GM21381 (cell line): Measurements from ENCODE around the gene LCN10.

Source experiments
- ATAC-seq: cut with Tn5 transposase; IDR thresholded peaks from one replicate; pipeline ENCODE4 v1.9.1; 2021; ENCODE audit warnings: mild to moderate bottlenecking, moderate library complexity; ENCODE audit not compliant: unreplicated experiment

LCN10 gene

DNA sequence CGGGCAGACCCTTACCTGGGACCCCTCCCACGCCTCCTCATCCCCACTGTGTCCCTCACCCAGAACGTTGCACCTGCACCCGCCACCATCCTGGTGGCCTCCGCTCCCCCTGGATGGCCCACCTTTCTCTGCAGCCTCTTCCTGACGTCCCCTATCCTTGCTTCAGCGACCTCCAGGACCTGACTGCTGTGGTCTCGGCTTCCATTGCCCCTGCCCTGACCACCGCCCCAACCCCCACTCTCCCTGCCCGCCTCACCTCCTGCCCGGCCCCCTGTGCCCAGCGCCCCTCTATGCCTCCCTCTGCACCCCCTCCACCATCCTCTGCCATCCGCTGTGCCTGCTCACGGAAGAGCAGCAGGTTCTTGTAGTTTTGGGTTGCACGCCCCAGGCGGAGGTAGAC, 2.2 kb downstream of the LCN10 start:
- ATAC-seq: no peak

DNA sequence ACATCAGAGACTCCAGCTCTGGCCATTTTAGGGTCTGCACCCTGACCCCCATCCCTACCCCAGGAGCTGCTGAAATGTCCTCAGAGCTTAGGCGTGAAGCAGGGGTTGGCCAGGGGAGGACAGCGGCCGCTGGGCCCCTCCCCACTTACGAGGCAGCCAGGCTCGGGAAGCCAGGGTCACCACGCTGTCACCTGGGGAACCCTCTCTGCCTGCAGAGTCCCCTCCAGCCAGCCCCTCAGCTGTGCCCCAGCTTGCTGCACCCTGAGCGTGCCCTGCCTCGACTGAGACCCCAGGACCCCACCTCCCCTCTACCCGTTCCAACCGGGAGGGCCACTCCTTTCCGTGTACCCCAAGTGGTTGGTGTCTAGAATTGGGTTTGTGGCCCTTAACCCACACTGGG, 2.7 kb downstream of the LCN10 start:
- no peak for ATAC-seq

DNA sequence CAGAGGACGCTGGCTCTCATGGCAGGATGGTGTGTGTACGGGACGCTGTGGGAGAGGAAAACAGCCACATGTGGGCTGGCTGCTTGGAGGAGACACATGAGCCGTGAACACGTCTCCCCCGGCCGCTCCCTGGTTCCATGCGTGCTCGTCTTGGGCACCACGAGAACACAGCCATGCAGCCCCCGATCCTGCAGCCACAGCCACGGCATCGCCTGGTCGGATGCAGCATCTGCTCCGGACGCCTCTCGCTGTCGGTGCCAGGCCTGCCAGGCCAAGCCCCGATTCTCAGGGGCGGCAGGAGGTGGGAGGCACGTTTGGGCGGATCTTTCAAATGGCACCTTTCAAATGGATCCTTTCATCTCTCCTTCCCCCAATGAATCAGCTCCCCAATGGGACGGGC, 3.2 kb downstream of the LCN10 start:
- ATAC-seq: no peak

DNA sequence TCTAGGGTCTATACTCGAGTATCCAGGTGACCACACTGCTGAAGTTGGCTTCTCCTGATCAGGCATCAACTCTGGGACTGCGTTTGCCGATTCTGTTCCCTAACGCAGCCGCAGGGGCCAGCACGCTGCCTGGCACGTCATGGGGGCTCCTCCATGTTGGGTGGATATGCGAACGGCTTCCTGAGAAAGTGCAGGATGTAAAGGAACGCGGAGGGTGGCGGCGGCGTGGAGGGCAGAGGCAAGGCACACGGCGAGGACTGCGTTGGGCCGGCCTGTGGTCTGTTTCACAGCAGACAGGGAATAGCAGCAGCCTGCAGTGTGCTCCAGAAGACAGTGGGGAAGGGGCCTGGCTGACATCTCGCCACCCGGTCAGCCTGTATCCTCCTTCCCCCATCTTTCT, 3.8 kb downstream of the LCN10 start:
- ATAC-seq: no peak

DNA sequence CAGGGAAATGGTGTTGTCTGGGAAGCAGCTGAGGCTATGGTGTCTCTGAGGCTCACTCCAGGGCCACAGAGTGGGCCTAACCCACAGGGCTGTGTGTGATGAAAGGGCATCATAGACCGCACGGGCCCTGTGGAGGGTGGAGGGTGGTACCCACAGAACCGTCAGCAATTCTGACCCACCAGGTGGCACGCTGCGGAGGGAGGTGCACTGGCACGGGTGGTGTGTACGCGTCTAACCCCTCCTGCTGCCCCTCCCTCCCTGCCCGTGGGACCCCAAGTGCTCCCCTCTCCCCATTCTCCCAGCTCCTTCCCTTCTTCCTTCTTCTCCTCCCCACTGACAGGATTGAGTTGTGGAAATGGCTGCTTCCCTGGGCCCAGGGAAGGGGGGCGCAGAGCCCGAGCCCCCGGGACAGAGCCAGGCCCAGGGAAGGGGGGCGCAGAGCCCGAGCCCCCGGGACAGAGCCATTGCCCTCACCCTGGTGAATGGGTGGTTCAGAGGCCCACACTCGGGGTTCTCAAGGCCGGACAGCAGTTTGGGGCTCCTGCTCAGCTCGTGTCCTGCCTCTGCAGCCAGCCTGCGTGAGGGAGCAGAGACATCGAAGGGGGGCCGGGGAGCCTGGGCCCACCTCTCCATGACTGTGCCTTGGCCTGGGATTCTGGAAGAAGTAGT, 6.8 kb downstream of the LCN10 start:
- no peak for ATAC-seq

DNA sequence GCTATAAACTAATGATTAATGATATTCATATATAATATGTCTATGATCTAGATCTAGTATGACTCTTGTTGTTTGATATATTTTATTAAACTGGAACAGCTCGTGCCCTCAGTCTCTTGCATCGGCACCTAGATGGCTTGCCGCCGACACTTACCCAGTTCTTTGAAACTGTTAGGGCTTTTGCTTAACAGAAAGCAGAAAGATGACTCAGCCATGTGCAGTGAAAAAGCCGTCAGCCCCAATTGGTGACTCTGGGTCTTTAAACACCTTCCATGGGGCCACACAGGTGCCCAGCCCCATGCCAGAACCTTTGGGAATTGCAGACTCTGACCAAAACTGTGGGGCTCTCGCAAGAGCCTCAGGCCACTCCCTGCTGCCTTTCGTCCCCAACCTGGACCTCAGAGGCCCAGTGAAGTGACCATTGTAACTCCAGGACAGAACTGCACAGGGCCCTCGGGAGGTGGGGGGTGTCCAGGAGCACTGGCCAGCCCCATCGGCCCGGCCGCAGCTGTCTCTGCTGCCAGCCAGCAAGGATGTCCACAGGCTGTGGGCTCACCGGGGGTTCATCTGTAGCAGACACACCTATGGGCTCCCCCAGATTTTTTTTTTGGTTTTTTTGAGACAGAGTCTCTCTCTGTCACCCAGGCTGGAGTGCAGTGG, 7.8 kb downstream of the LCN10 start:
- no peak for ATAC-seq

DNA sequence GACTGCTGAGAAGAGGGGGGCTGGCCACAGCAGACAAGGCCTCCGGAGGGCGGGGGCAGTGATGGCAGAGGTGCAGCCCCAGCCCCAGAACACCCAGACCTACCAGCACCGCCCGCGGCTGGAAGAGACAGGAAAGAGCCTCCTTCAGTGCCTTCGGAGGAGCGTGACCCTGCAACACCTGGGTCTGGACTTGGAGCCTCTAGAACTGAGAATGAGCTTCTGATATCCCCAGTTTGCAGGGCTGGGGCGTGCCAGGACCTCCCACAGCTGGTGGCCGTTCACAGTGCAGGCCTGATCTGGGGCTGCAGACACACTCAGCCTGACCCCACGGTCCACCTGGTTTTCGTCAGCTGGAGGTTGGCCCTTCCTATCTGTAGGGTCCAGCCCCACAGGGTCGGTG, 9.1 kb downstream of the LCN10 start:
- ATAC-seq: no peak

DNA sequence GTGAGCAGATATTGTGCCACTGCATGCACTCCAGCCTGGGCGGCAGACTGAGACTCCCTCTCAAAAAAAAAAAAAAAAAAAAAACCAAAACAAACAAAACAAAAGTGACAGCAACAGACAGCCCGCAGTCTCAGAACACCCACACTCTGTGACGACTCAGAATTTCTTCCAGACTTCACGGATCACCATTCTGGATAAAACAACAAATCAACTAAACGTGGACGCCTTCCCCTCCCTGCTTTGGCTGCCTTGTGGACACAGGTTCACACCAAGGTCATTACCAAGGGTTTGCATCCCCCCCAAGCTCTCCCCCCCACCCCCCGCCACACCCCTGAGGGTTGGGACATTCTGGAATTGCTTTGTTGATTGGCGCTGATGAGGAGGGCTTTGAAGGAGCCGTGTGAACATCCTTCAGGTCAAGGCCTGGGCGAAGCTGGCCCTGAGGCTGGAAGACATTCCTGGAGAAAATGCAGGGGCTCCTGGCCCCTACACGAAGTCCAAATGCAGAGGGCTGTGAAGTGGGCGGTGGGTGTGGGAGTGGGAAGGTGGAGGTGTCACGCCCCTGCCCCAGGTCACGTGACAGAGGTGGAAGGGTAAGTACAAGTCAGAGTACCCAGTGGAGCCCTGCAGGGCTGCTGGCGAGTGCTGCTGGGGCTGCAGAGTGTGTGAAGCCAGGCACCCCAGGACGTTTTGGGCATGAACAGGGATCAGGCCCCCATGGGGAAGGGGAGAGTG, 10.1 kb downstream of the LCN10 start:
- no peak for ATAC-seq

DNA sequence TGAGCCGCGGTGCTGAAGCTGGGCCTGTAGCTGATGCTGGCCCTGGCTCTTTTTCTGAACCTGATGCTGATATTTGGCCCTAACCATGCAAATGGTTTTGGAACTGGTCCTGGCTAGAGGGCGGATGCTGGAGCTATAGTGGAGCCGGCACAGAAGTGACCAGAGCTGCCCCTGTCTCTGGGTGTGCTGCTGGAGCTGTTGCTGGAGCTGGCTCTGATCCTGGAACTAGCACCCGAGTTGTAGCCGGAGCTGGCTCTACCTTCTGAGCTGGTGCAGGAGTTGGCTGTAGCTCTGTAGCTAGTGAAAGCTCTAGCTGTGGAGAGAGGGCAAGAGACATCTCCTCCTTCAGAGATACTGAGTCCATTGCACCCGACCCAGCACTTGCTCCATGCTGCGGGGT, 12.8 kb downstream of the LCN10 start:
- no peak for ATAC-seq

DNA sequence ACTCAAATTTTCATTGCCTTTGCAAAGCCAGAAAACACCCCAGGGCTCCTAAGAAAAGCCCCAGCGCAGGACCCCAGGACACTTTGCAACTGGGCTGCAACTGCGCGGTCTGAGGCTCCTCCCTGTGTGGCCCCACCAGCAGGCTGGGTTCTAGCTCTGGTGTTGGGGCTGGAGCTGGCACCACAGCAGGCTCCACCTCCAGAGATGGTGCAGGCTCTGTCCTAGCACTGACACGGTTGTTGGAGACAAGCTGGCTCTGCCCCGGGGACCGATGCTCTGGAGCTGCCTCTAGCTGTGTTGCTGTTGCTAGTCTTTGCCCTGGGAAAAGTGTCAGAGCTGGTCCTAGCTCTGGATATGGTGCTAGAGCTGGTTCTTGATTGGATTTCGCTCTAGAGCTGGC, 13.6 kb downstream of the LCN10 start:
- no peak for ATAC-seq

DNA sequence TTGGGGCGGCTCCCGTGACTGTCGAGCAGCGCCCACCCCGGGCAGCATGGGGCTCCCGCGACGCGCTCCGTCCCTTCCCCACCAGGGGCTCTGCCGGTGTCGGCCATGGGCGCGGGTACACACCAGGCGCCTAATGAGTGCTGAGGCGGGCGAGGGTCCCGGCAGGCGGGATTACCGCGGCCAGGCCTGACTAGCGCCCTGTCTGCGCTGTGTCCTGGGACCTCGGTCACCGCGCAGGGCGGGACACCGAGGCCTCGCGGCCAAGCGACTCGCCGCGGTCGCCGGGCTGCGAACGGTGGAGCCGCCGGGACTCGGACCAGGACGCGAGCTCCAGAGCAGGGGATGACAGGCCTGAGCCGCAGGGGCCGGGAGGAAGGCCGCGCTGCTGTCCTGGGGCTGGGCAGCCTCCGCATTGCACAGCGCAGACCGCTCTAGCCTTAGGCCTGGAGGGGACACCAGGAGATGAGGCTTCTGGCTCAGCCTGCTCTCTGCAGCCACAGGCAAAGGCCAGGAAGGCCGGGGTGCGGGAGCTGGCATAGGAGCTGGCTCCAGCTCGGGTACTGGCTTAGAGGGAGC, 14.1 kb downstream of the LCN10 start:
- peak; percentile 9 for ATAC-seq

DNA sequence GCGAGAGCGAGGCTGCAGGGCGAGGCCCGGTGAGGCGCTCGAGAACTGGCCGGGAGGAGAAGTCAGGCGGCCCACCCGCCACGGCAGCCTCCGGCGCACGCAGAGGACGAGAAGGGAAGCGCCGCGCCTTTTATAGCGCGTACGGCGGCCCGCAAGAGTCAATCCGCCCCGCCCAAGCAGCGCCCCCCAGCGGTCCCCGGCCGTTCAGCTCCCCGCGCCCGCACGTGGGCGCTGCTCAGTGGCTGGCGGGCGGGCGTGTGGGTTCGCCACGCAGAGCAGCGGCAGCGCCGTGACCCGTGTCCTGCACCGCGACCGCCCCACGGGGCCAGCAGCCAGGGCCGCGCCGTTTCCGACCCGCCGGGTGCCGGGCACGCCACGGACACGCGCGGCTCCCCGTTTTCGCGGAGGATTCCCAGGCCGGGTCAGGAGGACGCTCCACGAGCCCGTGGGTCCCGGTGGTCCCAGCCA, 14.6 kb downstream of the LCN10 start:
- peak; percentile 65 for ATAC-seq

DNA sequence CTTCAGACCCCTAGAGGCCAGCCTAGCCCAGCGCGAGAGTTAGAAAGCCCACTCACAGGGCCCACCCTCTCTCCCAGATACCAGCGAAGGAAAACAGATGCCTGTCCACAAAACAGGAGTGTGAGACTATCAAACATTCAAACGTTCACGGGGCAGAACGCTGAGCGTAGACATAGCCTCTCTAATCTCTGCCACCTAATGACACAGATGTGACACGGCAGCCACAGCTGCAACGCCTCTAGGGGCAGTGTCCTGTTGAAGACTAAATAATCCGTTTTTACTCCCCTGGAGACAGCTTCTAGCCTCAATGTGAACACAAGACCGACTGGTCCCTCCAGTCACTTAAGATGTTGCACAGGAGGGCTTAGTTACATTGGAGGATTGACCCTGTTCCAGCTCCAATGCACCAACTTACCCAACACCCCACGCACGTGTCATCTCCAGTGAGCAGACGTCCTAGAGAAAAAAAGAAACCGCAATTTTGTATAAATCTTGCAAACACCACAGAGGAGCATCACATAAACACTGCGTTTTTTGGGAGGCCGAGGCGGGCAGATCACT, 16.0 kb downstream of the LCN10 start:
- no peak for ATAC-seq

DNA sequence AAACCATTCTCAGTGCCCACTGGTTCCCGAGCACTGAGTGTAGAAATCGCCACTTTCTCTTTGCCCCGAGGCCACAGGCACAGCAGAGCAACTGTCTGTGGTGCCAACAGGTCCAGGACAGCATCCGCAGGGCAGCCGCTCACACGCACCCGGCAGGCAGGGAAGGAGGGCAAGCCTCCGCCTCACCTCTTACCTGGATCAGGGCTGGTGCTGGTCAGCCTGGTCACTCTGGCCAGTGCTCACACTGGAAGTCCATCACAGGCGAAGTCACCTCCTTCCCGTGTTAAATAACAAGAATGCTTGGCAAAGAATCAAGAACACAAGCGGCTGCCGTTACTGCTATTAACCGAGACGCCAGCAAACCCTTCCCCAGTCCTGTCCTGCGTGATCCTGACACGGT, 16.6 kb downstream of the LCN10 start:
- no peak for ATAC-seq

DNA sequence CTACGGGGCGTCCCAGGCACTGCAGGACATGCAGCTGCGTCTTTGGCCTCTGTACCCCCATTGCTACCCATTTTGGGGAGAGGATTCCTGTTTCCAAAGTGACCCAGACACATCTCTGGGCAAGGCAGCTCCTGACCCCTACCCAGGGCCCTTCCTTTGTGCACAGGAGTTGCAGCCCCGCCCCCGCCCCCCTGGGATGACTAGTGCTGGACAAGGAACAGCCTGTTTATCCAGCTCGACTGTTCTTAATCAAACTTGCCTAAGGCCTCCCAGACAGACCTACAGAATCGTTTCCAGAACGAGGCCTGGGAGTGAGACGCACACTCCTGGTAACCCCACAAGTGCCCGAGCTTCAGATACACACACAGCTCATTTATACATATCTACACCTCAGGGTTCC, 17.1 kb downstream of the LCN10 start:
- no peak for ATAC-seq

DNA sequence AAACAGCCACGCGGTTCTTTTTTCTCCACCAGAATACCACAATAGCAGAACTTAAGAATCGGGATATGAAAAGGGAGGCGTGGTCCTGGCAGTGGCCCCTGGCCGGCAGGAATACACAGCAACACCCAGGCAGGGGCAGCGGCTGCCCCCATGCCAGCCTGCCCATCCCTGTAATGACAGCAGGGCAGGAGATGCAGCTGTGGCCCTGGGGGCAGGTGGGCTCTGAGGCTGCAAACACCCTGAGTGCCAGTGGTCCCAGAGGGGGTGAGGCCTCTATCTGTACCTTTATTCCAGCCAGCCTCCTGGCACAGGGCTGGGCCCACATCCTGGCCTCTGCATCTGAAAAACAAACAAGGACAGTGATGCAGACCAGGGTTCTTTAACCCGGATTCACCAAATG, 18.0 kb downstream of the LCN10 start:
- ATAC-seq: no peak

DNA sequence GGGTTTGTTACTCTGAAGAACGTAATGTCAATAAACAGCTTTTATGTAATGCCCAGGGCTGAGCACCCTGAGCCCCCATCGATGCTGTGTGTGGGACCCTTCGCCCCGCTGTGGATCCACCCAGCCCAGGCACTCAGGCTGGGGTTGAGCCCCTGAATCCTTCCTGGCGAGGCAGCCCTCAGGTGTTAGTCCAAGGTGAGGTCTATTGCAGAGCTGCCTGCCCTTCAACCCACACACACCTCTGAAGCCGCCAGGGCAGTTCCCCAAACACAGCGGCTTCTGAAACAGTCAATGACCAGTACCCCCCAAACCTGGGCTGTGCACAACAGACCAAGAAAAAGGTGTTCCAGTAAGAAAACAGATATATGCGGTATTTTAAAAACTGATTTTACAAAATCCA, 18.8 kb downstream of the LCN10 start:
- no peak for ATAC-seq

DNA sequence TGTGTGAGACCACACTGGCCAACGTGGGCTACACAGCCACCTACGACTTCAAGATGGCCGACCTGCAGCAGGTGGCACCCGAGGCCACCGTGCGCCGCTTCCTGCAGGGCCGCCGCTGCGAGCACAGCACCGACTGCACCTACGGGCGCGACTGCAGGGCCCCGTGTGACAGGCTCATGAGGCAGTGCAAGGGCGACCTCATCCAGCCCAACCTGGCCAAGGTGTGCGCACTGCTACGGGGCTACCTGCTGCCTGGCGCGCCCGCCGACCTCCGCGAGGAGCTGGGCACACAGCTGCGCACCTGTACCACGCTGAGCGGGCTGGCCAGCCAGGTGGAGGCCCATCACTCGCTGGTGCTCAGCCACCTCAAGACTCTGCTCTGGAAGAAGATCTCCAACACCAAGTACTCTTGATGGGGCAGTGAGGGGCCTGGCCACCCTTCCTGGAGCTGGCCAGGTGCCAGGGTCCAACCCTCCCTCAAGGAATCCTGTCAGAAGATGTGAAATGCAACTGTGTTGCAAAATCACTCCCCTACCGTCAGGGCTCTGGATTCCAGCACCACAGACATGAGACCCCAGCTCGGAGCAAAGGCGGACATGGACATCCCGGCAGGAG, 19.3 kb downstream of the LCN10 start:
- no peak for ATAC-seq

DNA sequence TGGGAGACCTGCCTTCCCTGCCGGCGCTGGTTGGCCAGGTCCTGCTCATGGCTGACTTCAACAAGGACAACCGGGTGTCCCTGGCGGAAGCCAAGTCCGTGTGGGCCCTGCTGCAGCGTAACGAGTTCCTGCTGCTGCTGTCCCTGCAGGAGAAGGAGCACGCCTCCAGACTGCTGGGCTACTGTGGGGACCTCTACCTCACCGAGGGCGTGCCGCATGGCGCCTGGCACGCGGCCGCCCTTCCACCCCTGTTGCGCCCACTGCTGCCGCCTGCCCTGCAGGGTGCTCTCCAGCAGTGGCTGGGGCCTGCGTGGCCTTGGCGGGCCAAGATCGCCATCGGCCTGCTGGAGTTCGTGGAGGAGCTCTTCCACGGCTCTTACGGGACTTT, 19.8 kb downstream of the LCN10 start:
- ATAC-seq: no peak

DNA sequence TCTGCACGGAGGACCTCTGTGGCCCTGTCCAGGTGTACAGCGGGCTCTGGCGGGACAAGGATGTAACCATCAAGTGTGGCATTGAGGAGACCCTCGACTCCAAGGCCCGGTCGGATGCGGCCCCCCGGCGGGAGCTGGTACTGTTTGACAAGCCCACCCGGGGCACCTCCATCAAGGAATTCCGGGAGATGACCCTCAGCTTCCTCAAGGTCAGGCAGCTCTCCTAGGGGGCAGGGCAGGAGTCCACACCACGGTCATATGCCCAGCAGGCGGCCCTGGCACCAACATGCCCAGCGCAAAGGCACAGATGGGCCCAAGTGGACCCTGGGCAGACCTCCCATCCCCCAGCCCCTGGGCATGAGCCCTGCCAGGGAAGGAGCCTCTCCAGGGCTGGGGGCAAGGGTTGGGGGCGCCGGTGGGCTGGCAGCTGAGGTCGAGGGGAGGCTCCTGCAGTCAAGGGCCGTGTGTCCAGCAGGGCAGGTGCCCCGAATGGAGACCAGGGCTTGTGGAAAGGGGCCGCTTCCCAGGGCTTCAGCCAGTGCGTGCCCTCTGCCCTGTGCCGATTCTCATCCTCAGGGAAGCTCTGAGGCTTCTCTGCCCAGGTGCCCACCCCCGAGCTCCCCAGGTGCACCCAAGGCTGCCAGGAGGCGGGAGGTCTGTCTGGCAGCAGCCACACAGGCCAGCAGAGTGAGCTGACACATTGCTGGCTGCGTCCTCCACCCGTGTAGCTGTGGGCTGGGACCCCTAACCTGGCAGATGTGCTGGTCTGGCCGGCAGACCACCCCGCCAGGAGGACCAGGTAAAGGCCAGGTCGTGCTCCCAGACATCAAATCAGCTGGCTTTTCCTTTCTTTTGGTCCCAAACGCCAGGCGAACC, 20.4 kb downstream of the LCN10 start:
- no peak for ATAC-seq
